ENCODE results near the gene NUMA1.

Gene NUMA1

DNA sequence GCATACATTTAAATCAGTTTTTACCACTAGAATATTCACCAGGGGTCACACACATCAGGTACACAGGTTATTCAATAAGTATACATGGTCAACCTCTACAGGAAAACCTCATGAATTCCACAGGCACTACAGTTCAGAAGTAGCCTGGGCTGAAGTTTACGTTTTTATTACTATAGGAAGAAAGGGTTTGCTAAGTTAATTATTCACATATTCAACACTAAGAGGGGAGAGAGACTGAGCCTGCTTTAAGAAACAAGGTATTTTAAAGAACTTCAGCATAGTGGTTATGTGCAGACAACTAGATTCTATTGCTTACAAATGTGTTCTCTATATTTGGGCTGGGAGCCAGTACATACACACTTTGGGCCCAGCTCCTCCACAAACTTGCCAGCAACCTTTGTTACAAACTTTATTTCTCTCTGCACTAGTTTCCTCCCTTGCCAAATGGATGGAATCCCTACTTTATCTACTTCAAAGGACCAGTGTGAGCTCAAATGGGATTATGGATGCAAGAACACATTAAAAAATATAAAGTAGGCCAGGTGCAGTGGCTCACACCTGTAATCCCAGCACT, 49.8 kb downstream of the NUMA1 start:
- TF ChIP-seq ZFX (IDR thresholded peaks at IDR 0.05), result no peak
- TF ChIP-seq, protein P1, sequence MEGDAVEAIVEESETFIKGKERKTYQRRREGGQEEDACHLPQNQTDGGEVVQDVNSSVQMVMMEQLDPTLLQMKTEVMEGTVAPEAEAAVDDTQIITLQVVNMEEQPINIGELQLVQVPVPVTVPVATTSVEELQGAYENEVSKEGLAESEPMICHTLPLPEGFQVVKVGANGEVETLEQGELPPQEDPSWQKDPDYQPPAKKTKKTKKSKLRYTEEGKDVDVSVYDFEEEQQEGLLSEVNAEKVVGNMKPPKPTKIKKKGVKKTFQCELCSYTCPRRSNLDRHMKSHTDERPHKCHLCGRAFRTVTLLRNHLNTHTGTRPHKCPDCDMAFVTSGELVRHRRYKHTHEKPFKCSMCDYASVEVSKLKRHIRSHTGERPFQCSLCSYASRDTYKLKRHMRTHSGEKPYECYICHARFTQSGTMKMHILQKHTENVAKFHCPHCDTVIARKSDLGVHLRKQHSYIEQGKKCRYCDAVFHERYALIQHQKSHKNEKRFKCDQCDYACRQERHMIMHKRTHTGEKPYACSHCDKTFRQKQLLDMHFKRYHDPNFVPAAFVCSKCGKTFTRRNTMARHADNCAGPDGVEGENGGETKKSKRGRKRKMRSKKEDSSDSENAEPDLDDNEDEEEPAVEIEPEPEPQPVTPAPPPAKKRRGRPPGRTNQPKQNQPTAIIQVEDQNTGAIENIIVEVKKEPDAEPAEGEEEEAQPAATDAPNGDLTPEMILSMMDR (conservative IDR thresholded peaks at IDR 0.05), result no peak
- H3K27ac ChIP-seq, result no peak overlapping the region

DNA sequence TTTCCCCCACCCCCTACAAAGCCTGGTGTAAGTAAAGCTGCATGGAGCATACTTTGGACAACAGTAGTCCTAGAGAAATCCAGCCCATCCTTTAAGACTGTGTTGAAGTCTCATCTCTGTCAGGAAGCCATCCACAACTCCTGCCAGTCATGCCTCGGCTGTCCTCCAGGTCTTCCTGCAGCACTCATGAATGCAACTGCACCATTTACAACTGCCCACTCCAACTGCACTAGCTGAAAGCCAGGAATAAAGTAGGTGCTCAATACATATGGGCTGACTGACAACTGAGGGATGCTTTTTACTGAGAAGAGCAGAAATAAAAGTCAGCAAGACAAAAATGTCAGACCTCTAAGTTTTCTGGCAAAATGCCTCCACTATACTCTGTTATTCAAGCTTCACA, 54.3 kb downstream of the NUMA1 start:
- no peak overlapping the region for H3K27ac ChIP-seq
- TF ChIP-seq, protein P1 (conservative IDR thresholded peaks at IDR 0.05), result no peak
- TF ChIP-seq ZFX (IDR thresholded peaks at IDR 0.05), result no peak

DNA sequence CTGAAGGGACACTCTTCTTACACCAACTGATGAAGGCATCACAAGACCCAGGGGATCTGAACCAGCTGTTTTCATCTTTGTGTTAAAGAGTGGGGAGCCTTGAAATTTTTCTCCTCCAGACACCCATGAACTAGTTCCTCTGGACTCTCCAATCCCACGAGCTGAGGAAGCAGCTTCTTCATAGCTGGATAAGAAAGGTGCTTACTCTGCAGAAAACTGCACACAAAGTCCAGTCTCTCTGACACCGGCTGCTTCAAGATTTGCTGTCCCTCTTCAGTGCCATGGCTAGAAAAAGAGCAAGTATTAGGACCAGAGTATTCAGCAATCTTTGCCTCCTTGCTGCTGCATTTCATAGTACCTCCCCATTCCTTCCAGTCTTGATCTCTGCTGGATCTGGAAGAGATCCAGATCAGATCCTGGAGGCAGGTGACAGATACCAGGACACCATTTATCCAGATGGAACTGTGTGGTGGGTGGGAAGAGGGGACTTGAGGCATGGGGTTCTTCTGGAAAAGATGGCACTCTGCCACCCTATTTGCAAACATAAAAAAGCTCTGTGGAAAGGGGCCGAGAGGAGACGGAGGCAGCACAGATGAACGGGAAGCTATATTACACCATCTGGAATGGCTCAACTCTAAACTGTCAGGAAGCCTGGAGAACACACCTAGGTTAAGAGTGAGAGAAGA, 56.1 kb downstream of the NUMA1 start:
- no peak for TF ChIP-seq ZFX (IDR thresholded peaks at IDR 0.05)
- TF ChIP-seq, protein P1 (conservative IDR thresholded peaks at IDR 0.05), result no peak
- peak overlapping the region; percentile 15 for H3K27ac ChIP-seq

DNA sequence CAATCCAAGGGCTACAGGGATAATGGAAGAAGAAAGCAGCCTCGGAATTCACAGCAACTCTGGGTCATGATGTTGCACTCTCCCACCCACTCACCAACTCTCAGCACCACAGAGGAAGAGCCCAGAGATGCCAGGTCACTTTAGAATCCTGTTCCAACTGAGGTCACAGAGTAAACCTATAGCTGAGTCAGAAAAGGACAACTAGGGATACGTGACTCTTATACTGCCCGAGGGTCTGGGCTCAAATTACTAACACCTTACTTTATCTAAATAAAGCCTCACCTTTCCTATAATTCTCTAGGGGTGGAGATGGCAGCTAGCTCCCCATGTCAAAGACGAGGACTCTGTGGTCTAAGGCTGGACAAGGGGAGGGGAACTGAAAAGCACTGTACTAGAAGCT, 57.0 kb downstream of the NUMA1 start:
- TF ChIP-seq, protein P1 (conservative IDR thresholded peaks at IDR 0.05), result no peak
- TF ChIP-seq ZFX (IDR thresholded peaks at IDR 0.05), result no peak
- H3K27ac ChIP-seq, result no peak overlapping the region

DNA sequence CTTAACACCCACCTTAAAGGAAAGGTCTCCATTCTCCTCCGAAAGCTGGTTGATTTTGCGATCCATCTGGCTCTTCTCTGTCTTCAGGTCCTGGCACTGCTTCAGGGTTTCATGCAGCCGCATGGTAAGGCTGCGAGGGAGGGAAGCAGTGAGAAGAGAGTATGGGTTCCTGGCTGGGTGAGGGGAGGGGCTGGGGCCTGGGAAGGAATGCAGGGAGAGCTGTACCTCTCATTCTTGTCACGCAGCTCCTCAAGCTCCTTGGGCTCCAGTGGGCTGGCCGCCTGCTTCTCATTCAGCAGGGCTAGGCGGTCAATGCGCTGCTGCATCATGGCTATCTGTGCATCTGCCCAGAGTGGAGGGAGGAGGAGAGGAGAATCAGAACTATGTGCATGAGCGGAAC, 62.2 kb downstream of the NUMA1 start:
- TF ChIP-seq, protein P1 (conservative IDR thresholded peaks at IDR 0.05), result no peak
- no peak for TF ChIP-seq ZFX (IDR thresholded peaks at IDR 0.05)
- no peak overlapping the region for H3K27ac ChIP-seq

DNA sequence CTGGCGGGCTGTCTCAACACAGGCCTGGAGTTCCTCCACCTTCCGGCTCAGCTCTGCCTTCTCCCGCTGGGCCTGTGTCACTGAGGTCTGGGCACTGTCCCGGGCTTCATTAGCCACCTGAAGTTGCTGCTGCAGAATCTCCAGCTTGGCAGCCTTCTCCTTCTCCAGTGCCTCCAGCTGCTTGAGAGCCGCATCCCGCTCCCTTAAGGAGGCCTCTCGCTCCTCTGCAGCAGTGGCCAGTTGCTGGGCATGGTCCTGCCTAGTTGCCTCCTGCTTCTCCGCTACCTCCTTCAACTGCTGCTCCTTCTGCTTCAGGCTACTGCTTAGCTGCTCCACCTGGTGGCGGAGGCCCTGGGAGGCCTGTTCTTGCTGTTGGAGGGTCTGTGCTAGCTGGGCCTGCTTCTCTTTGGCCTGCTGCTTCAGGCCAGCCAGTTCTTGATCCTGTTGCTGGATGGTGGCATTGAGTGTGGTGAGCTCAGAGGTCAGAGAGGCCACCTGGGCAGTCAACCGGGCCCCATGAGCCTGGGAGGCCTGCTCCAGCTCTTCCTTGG, 64.8 kb downstream of the NUMA1 start:
- no peak overlapping the region for H3K27ac ChIP-seq
- TF ChIP-seq ZFX (IDR thresholded peaks at IDR 0.05), result no peak
- TF ChIP-seq, protein P1 (conservative IDR thresholded peaks at IDR 0.05), result no peak; the same call in 1 of the 2 replicates

DNA sequence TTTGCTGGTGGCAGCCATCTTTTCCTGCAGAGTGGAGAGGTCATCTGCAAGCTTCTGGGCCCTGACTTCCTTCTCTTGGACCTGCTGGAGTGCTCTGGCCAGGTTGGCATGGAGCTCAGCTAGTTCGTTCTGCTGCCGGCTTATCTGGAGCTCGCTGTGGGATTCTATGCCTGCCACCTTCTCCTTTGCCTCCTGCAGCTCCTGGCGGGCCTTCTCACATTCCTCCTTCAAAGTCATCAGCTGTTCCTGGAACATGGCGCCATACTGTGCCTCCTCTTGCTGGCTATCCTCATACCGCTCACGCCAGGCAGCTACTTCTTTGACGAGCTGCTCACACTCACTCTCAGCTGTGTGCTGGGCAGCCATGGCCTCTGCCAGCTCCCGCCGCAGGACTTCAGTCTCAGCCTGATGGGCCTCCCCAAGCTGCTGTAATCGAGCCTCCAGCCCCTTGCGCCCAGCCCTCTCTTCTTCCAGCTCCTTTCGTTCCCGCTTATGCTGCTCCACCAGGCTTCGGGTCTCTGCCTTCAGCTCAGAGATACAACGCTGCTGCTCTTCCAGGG, 65.5 kb downstream of the NUMA1 start:
- TF ChIP-seq, protein P1 (conservative IDR thresholded peaks at IDR 0.05), result no peak
- TF ChIP-seq ZFX (IDR thresholded peaks at IDR 0.05), result no peak
- no peak overlapping the region for H3K27ac ChIP-seq
